HTR-8/SVneo (cell line): Measurements from ENCODE around the gene HES4.

Experiments used
- DNase-seq: peaks from one replicate; pipeline ENCODE4 v3.0.0; 2011; ENCODE audit warnings: low spot score, mixed read lengths; ENCODE audit not compliant: insufficient read length
- FAIRE-seq: peaks from 2 replicates; lab custom pipeline; 2011; peaks lifted over from hg19 to GRCh38; lab: Jason Lieb, UNC

HES4 gene

GRCh38 chr1:969260-969855 is 30.5 kb downstream of the HES4 start:
- DNase-seq (no peak), FAIRE-seq (peak; percentile 97)

- FAIRE-seq (no peak), DNase-seq (no peak)
Measured at GRCh38 chr1:967466-968343, 32.2 kb downstream of the HES4 start.

GRCh38 chr1:966704-967300 is 33.1 kb downstream of the HES4 start:
- peak; percentile 46 for FAIRE-seq

GRCh38 chr1:966135-966703 is 33.7 kb downstream of the HES4 start, which contains the start of gene PLEKHN1:
Gene PLEKHN1 (plus strand): TSS chr1:966482. CDS start chr1:966532, 50 bp downstream.
- DNase-seq: peak; percentile 63
- peak; percentile 9 for FAIRE-seq

More at GRCh38 chr1:966704-967300, 33.1 kb downstream of the HES4 start:
- peak; percentile 75 for DNase-seq

- no peak for DNase-seq
- no peak for FAIRE-seq
Measured at GRCh38 chr1:965526-966134, 34.3 kb downstream of the HES4 start.

- DNase-seq: no peak
- no peak for FAIRE-seq
Measured at GRCh38 chr1:964691-965525, 35.0 kb downstream of the HES4 start.

- DNase-seq (no peak), FAIRE-seq (no peak)
Measured at GRCh38 chr1:963746-964525, 36.0 kb downstream of the HES4 start.

GRCh38 chr1:963301-963651 is 36.6 kb downstream of the HES4 start:
- no peak for FAIRE-seq

GRCh38 chr1:962381-963300 is 37.3 kb downstream of the HES4 start:
- no peak for DNase-seq
- no peak for FAIRE-seq

More at GRCh38 chr1:963301-963651, 36.6 kb downstream of the HES4 start:
- DNase-seq: no peak

GRCh38 chr1:961132-961669 is 38.7 kb downstream of the HES4 start:
- DNase-seq (no peak), FAIRE-seq (no peak)

GRCh38 chr1:960363-961131 is 39.4 kb downstream of the HES4 start, which contains the start of gene KLHL17:
Gene KLHL17 (plus strand): TSS chr1:960584. CDS start chr1:960694, 110 bp downstream.
- no peak for FAIRE-seq
- no peak for DNase-seq

- no peak for DNase-seq
- no peak for FAIRE-seq
Measured at GRCh38 chr1:959731-960362, 40.0 kb downstream of the HES4 start.

- peak; percentile 98 for FAIRE-seq
Measured at GRCh38 chr1:958823-959730, 40.8 kb downstream of the HES4 start, which contains the start of gene NOC2L. Gene NOC2L (minus strand): TSS chr1:959256. CDS start chr1:959240, 16 bp downstream.

GRCh38 chr1:956636-957035 is 43.3 kb downstream of the HES4 start:
- DNase-seq: no peak
- no peak for FAIRE-seq

More at GRCh38 chr1:958823-959730, 40.8 kb downstream of the HES4 start, which contains the start of gene NOC2L:
- DNase-seq: no peak

GRCh38 chr1:955474-955873 is 44.4 kb downstream of the HES4 start:
- DNase-seq: no peak
- FAIRE-seq: no peak
